ENCODE measurements around the gene NFKB2.
A peak's percentile ranks its signal among the peaks of the same experiment; 100 is the strongest.

The NFKB2 gene

DNA sequence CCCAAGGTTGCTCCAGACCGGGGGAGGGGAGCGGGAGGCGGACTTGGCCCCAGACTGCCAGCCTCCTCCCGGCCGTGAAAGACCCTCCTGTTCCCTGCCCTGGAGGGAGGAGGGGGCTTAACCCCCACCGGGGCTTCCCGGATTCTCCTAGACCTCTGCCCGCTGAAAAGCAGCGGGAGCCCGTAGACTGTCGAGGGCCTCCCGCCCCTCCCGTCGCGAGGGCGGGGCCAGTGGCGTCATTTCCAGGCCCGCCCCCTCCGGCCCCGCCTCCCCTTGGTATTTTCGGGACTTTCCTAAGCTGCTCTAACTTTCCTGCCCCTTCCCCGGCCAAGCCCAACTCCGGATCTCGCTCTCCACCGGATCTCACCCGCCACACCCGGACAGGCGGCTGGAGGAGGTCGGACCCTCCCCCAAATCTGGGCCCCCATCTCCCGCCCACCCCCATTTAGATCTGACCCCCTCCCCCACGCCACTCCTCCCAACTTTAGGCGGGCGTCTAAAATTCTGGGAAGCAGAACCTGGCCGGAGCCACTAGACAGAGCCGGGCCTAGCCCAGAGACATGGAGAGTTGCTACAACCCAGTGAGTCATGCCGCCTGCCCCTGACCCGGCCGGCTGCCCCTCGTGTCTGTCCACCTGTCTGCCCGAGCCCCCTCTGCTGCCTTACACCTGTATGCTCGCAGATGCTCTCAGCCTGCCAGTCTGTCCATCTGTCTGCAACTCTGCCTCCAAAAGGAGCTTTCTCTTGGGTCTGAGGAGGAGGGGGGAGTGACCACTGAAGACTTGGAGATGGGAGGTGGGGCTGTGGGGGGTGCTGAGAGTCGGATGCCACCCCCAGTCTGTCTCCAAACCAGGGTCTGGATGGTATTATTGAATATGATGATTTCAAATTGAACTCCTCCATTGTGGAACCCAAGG is at the start of gene NFKB2:
Gene NFKB2, plus strand, starts transcription at position 306 of the 917 bp plus-strand sequence. Its CDS starts 255 bp downstream, at position 561.
- DNase-seq: peak; percentile 90

DNA sequence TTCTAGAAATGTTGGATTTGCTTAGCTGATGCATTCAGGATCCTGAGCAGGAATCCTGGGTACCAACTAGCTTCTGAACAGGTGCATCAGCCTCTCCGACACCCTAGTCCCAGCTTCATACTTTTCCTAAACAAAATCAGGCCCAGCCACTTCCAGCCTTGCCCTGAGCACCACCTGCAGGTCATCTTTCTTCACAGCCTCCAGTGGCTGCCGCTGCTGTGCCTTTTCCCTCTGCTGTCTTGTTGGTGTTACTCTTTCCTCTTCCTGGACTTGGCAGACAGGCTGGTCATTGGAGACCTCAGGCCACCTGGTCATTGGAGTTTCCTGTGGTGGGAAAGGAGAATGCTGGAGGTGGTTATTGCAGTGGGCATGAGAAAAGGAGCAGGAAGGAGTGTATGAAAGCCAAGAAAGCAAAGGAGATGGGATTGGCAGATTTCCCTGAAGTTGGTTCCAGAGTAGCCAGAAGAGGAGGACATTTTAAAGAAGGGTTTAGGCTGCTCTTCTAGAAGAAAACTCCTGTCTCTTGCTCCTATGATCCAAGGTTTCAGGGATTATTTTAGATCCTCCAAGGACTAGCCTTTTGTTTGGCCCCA is 48.2 kb upstream of the NFKB2 start:
- DNase-seq: no peak

DNA sequence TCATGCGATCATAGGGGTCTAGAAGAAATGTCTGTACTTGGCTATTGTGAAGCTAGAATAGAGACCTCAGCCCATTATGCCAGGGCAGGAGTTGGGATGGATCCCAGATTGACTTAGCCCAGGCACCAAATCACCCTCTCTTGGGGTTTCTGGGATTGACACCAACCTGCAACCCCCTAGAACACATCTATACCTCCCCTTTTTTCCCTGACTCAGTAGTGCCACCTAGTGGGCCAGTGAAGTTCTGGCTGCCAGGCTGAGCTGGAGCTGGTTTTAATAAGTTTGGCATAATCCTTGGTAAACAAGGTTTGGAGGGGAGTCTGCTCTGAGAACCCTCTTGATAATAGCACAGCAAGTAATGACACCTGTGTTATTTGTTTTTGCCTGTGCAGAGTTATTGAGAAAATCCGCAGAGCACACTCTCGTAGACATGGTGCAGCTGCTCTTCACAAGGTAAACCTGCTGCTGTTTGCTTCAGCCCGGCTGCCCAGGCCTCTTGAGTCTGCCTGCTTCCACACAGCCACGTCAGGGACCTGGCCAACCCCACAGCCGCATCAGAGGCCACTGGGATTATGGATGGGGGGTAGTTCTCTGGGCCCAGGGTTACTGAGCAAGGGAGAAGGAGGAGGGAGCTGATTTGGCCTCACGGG is 43.3 kb upstream of the NFKB2 start:
- DNase-seq: peak; percentile 55

DNA sequence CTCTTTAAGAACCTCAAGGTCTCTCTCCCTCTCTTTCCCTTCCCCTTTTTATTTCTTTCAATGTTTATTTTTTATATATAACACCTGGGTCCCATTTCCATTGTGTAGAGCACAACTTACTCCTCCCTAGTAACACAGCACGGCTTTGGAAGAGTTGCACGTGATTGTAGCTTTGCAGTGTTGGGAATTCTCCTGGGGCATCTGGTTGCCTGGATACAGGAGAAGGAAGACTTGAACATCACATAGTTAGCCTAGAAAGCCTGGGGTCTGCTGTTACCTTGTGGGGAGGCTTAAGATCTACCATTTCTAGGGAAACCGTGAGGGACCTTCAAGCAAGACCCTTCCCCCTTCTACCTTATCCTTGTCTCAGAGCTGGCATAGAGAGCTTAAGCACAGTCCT is 41.1 kb upstream of the NFKB2 start:
- DNase-seq: no peak

DNA sequence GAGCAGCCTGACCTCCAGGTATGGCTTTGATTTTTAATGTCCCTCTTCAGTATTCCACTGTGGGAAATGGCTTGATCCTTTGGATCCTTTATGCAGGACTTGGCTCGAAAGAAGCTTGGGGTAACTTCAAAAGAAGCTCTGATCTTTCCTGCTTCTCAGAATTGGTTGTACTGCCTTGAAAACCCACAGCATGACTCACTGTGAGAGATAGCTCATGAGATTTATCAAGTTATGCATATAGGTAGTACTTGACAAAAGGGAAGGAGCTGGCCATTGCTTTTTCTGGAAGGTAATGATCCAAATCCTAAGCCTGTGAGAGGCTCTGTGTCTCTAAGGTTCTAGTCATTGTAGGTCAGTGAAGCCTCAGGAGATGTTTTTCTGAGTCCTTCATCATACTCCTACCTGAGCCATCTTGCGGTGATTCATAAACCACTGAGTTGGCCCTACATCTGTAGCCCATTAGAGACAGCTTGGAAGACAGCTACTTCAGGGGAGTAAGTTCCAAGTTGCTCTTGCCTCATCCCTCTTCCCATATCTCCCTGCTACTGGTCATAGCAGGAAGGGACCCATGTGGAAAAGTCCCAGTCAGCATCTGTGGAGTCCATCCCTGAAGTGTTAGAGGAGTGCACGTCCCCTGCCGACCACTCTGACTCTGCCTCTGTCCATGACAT is 36.7 kb upstream of the NFKB2 start:
- DNase-seq: no peak

DNA sequence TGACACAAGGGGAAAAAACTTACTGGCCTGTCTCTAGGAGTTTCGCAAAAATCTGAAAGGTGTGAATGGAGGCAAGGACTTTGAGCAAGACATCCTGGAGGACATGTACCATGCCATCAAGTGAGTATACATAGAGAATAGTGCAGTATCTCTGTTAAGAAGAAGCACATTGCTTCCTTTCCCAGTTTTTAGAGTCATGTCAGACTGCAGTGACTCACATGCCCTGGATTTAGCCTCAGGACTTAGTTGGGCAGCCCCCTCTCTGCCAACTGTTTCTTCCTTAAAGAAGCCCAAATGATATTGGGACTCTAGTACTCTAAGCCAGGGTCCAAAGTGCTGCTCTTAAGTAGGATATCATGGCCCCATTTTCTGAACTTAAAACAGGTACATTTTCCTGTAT is 28.1 kb upstream of the NFKB2 start:
- DNase-seq: no peak

DNA sequence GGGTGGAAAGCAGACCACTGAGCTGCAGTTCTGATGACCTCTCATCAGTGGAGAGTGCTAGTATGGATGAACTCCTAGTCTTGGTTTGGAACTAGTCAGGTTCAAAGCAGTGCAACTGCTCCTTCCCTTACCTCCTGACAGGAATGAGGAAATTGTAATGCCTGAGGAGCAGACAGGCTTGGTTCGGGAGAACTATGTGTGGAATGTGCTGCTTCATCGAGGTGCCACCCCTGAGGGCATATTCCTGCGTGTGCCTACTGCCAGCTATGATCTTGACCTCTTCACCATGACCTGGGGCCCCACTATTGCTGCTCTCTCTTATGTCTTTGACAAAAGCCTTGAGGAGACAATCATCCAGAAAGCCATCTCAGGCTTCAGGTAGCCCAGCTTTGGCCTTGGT is 27.4 kb upstream of the NFKB2 start:
- DNase-seq: no peak

DNA sequence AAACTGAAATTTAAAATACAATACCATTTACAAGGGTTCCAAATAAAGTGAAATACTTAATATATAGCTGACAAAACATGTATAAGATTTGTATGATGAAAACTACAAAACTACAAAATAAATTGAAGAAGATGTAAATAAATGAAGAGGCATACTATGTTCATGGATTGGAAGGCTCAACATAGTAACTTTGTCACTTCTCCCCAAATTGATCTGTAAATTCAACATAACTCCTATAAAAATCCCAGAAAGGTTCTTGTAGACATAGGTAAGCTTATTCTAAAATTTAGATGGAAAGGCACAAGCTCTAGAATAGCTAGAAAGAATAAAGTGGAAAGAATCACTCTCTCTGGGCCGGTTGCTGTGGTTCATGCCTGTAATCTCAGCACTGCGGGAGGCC is 24.2 kb upstream of the NFKB2 start:
- no peak for DNase-seq

DNA sequence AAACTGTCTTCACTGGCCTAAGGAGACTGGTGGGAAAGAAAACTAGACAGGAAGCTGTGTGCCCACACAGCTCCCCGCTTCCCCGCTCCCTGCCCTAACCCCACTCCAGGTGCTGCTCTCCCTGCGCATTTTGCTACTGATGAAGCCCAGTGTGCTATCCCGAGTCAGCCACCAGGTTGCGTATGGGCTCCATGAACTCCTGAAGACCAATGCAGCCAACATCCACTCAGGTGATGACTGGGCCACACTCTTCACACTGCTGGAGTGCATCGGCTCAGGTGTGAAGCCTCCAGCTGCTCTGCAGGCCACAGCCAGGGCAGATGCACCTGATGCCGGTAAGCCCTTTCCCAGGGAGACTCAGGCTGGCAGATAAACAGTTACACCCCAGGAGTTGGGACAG is 20.3 kb upstream of the NFKB2 start:
- DNase-seq: no peak

DNA sequence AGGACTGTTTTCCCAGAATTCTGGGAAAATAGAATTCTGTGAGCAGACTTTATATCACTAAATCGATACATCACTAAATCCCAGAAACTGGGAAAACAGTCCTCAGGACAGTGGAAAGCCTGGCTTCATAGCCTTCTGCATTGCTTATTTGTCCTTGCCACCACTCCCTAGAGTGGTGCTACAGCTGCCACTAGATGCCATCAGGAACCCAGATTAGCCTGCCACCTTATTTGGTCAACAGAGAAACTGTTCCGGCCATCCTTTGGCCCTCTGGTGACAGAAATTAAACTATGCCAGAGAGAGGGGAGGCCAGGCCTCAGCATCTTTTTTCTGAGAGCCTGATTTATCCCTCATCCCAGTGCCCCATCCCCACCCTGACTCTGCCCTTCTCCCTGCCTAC is 19.6 kb upstream of the NFKB2 start:
- no peak for DNase-seq

DNA sequence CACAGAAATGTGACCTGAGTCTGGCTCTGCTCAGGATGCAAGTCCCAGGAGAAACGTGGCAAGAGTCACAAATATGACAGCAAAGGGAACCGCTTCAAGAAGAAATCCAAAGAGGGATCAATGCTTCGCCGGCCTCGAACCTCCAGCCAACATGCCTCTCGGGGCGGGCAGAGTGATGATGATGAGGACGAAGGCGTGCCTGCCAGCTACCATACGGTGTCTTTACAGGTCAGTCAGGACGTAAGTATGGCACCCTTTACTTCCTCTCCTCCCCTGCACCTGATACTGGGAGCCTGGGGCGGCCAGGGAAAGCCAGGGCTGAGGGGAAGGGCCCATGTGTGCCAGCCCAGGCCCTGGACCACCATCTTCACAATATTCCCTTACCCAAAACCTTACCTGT is 18.6 kb upstream of the NFKB2 start:
- no peak for DNase-seq

DNA sequence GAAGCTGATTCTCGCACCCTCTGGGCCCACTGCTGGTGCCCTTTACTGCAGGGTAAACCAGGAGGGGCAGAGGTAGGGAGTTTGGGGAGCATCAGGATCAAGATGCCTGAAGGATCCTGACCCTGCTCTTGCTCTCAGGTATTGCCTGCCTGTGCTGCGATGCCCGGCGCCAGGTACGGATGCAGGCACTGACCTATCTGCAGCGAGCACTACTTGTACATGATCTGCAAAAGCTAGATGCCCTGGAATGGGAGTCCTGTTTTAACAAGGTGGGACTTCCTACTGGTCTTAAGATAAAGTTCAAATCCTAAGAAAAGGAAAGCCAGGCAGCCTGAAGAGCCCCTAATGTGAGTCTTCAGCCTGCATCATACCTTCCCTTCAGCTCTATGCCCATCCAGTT is 16.1 kb upstream of the NFKB2 start:
- DNase-seq: no peak

DNA sequence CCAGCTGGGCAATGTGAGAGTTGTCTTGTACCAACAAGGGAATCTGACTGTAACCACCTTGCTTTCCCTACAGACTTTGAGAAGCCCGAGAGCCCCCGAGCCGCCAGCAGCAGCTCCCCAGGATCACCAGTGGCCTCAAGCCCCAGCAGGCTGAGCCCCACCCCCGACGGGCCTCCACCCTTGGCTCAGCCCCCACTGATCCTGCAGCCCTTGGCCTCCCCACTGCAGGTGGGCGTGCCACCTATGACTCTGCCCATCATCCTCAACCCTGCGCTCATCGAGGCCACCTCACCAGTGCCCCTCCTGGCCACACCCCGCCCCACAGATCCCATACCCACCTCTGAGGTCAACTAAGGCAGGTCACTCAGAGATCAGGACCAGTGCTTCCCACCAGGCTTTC is 13.5 kb upstream of the NFKB2 start:
- DNase-seq: no peak

DNA sequence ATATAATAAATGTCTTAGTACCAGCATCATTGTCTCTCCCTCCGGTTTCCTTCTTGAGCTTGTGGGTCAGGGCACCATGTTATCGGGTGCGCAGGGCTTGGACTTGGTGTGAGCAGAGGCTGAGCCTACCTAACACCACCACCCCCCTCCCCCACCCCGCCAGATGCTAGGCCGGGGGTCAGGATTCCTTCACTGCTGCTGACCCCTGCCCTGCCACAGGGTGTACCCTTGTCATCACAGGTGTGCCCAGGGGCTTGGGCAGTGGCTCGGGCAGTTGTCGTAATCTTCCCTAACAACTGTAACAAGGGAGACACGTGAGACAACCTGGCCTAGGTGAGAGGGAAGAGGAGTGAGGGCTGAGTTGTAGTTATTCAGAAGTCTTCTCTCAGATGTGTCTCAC is 12.6 kb upstream of the NFKB2 start:
- no peak for DNase-seq

DNA sequence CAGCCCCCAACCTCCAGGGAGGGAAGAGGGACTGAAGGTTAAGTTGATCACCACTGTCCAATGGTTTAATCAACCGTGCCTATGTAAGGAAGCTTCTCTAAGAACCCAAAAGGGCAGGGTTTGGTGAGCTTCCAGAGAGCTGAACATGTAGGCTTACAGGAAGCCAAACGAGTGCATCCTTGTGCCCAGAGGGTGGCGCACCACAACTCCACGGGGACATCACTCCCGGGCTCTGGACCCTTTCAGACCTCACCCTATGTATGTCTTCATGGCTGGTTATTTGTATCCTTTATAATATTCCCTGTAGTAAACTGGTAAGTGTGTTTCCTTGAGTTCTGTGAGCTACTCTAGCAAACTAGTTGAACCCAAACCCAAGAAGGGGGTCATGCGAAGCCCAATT is 11.5 kb upstream of the NFKB2 start:
- no peak for DNase-seq

DNA sequence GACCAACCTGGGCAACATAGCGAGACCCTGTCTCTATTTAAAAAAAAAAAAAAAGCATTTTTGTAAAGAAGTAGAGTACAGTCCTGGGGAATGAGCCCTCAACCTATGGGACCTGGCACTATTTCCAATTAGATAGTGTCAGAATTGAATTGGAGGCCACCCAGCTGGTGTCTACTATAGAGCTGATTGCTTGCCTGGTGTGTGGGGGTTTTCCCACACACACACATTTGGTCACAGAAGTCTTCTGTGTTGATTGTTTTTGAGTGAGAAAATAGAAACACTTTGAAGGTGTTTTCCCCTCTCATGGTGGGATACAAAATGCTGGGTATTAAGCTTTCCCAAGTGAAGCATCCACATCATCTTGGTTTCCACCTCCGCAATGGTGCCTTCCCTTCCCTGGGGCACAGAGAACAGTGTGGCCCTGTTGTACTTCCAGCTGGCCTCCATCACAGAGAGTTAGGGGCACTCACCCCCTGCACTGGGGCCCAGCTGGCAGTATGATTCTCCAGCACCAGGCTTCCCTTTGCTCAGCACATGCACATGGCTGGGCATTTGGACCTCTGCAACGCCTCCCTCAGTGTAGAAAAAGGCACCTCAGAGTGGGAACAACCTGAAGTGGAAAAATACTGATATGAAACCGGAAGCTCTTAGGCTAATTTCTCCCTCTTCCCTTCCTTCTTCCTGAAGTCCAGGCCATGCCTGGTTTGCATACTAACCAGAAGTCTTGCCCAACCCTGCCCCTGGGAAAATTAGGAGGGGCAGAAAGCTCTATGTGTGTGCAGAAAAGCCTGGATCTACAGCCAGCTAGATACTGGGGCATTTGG is 10.7 kb upstream of the NFKB2 start:
- no peak for DNase-seq

DNA sequence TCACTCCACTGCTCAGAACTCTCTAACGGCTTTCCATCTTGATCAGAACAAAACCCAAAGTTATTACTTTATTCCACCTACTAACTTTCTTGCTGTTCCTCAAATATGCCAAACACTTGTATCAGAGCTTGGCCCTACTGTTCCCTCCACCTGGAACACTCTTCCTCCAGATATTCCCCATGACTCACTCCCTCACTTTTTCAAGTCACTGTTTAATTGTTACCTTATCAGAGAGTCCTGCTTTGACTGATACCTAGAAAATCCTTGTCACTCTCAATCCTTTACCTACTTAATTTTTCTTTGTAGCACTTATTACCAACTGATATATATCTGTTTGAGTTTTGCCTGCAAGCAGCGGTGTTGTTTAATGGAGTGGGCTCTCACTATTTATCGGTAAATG is 5.6 kb upstream of the NFKB2 start:
- DNase-seq: no peak

DNA sequence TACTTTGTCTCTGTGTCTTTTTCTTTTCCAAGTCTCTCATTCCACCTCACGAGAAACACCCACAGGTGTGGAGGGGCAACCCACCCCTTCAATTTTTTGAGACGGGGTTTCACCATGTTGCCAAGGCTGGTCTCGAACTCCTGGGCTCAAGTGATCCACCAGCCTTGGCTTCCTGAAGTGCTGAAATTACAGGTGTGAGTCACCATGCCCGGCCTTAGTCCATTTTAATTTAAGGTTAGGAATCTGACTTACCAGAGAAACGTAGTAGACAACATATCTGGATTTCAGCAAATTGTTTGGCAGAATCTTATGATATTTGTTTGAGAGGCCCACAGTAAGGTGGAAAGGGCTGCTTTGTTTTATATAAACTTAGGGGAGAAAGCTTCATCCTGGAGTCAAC is 3.2 kb upstream of the NFKB2 start:
- no peak for DNase-seq

DNA sequence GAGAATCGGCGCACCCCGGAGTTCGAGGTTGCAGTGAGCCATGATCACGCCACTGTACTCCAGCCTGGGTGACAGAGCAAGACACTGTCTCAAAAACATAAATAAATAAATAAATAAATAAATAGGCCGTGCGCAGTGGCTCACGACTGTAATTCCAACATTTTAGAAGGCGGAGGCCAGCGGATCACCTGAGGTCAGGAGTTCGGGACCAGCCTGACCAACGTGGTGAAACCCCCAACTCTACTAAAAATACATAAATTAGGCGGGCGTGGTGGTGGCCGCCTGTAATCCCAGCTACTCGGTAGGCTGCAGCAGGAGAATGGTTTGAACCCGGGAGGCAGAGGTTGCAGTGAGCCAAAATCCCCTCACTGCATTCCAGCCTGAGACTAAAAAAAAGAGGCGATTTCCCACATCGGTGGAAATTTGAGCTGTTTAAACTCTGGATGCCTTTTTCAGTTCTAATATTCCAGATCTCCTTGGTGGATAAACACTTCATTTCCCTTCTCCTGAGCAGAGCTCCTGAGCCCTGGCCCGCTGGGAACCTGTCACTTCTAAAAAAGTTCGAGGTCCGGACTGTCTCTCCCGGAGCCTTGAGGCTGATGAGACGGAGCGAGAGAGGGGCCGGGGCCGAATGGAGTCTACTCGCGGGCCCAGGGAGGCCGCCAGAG is 2.0 kb upstream of the NFKB2 start:
- no peak for DNase-seq

DNA sequence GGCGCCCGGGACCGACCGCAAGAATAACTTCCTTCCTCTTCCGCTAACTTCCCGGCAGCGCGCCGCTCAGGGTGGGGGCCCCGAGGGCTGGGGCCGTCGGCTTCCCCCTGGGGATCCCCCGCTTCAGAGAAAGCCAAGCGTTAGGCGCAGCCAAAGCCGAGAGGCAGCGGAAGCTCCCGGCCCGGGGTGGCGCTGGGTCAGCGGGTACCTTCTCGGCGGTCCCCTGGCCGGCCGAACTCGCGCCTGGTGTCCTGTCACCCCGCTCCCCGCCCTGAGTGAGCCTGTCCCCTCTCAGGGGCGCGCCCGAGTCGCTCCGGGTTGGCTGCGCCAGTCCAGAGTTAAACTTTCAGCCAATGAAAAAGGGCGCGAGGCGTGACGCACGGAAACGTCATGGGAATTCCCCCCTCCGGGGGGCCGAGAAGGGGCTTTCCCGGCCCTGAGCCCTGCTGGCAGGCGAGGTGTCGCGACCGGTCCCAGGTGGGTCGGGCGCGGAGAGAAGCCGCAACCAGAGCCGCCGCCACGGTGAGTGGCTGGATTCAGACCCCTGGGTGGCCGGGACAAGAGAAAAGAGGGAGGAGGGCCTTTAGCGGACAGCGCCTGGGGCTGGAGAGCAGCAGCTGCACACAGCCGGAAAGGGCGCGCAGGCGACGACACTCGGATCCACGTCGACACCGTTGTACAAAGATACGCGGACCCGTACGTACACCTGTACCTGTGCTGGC is 1.3 kb upstream of the NFKB2 start:
- DNase-seq: peak; percentile 99

DNA sequence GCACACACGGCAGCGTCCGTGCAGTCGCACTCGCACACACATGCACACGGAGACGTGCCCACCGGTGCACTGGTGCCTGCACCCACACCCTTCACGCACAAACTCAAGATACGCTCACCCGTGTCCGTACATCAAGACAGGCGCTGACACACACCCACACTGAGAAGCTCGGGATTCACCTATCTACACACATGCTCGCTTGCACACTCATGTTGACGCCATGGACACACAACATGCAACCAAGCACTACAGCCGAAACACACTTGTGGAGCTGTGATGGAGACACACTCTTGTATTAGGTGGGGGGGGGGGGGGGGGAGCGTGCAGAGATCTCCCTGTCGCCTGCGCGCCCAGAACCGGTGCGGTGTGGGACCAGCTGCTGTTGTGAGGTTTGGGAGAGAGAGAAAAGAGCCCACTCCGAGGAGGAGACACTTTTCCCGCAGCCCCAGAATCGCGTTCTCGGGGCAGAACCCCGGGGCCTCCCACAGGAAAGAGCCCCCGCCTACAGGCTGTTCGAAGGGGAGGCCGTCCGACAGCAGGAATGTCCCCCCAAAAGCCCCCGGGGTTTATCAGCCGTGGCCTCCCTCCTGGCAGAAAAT is 605 bp upstream of the NFKB2 start:
- DNase-seq: no peak

All from activated CD4-positive, alpha-beta T cell treated with anti-CD3 and anti-CD28 coated beads for 1 hour (primary cell).